GM18505 (cell line): ENCODE results near the gene ZNF536.
"Not testable (repeated sequence)": the region's sequence is repeated elsewhere in the genome, so short reads cannot be mapped to it uniquely, and the experiment has no call there.

Source experiments
- ATAC-seq: cut with Tn5 transposase; IDR thresholded peaks from one replicate; pipeline ENCODE4 v1.9.1; 2021; ENCODE audit not compliant: unreplicated experiment
- POLR2A ChIP-seq: IDR thresholded peaks from 4 replicates; pipeline ENCODE4 v1.6.1; 2011; ENCODE audit warnings: borderline replicate concordance; ENCODE audit not compliant: insufficient read depth, insufficient read length; ENCODE audit errors: extremely low read depth

ZNF536 gene

DNA sequence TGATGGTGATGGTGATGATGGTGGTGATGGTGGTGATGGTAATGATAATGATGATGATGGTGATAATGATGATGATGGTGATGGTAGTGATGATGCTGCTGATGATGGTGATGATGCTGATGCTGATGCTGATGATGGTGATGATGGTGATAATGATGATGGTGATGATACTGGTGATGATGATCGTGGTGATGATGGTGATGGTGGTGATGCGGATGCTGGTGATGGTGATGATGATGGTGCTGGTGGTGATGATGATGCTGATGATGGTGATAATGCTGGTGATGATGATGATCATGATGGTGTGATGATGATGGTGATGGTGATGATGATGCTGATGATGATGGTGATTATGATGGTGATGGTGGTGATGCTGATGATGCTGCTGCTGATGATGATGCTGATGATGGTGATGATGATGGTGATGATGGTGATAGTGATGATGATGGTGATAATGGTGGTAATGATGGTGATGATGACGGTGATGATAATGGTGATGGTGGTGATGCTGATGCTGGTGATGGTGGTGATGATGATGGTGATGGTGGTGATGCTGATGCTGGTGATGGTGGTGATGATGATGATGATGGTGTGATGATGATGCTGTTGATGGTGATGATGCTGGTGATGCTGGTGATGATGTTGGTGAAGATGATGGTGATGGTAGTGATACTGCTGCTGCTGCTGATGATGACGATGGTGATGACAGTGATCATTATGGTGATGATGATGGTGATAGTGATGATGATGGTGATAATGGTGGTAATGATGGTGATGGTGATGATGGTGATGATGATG is 62.8 kb downstream of the ZNF536 start:
- ATAC-seq: no peak

GRCh38 chr19:30437869-30438268 is 65.7 kb downstream of the ZNF536 start:
- ATAC-seq: no peak
- no peak for TF ChIP-seq POLR2A

More for the DNA sequence above, 62.8 kb downstream of the ZNF536 start:
- TF ChIP-seq POLR2A: no peak

DNA sequence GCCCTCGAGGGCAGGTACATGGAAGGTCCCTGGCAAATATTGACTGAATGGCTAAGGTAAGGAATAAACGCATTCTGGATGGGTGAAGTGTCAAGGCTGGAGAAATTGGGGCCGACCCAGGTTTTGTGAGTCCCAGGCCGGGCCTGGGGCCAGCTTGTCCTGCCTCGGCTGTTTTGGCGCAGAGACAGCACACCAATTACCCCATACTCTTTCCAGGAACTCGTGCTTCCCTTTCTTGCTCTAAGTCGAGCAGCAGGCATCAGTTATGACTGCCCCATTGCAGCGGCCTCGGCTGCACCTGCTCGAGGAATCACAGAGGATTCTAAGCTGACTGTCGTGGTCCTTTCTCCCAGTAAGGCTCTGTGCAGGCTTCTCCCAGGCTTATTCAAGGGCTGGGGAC is 67.1 kb downstream of the ZNF536 start:
- ATAC-seq: no peak
- TF ChIP-seq POLR2A: no peak

DNA sequence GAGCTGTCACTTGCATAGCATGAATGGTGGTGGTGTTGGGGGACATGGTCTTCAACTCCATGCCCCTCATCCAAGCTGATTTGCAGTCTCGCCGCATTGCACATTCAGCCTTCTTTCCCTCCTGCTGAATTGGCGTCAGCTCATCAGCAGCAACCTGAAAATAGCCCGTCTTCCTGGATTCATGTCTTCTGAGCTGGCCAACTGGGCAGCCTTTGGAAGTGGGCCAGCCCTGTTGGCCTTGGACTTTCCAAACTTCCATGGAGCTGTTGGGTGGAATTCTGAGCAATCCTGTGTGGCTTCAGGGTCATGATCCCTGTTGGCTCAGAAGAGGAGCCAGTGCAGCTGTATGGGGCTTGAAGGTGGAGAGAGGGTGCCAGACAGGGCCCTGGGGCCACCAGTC is 68.8 kb downstream of the ZNF536 start:
- no peak for TF ChIP-seq POLR2A
- ATAC-seq: no peak

DNA sequence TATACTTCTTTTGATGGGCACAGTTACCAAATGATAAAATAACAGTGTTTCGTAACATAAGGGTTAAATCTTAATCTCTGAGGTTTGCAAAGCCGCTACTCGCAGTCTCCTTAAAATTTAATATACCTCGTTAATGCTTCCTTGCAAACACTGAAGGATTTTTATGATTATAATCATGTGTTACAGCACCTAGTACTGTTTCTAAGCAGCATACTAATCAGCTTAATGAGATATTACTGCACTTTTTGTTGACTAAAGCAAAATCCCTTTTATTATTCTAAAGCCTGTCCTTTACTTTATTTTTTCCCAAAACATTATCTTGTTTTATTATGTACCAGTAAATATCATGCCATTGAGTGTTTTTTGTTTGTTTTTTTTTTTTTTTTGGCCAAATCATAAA is 70.5 kb downstream of the ZNF536 start:
- no peak for ATAC-seq
- no peak for TF ChIP-seq POLR2A

- ATAC-seq: no peak
- no peak for TF ChIP-seq POLR2A
These were observed 71.5 kb downstream of the ZNF536 start for GRCh38 chr19:30443531-30444252.

DNA sequence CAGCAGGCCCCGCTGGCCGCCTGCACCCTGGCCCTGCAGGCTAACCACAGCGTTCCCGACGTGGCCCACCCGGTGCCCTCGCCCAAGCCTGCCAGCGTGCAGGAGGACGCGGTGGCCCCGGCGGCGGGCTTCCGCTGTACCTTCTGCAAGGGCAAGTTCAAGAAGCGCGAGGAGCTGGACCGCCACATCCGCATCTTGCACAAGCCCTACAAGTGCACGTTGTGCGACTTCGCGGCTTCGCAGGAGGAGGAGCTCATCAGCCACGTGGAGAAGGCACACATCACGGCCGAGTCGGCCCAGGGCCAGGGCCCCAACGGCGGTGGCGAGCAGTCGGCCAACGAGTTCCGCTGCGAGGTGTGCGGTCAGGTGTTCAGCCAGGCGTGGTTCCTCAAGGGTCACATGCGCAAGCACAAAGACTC is 72.1 kb downstream of the ZNF536 start:
- TF ChIP-seq POLR2A: no peak
- ATAC-seq: no peak

DNA sequence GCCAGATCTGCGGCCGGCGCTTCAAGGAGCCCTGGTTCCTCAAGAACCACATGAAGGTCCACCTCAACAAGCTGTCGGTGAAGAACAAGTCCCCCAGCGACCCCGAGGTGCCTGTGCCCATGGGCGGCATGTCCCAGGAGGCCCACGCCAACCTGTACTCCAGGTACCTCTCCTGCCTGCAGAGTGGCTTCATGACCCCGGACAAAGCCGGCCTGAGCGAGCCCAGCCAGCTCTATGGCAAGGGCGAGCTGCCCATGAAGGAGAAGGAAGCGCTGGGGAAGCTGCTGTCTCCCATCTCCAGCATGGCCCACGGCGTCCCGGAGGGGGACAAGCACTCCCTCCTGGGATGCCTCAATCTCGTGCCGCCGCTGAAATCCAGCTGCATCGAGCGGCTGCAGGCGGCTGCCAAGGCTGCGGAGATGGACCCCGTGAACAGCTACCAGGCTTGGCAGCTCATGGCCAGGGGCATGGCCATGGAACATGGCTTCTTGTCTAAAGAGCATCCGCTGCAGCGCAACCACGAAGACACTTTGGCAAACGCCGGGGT is 72.6 kb downstream of the ZNF536 start:
- TF ChIP-seq POLR2A: no peak
- ATAC-seq: no peak

GRCh38 chr19:30445385-30445784 is 73.2 kb downstream of the ZNF536 start:
- no peak for ATAC-seq
- TF ChIP-seq POLR2A: no peak

GRCh38 chr19:30446120-30446519 is 73.9 kb downstream of the ZNF536 start:
- not testable (repeated sequence) for ATAC-seq

- no peak for ATAC-seq
- TF ChIP-seq POLR2A: no peak
These were observed 74.8 kb downstream of the ZNF536 start for GRCh38 chr19:30446850-30447552.

GRCh38 chr19:30447553-30447870 is 75.3 kb downstream of the ZNF536 start:
- TF ChIP-seq POLR2A: no peak
- ATAC-seq: no peak

DNA sequence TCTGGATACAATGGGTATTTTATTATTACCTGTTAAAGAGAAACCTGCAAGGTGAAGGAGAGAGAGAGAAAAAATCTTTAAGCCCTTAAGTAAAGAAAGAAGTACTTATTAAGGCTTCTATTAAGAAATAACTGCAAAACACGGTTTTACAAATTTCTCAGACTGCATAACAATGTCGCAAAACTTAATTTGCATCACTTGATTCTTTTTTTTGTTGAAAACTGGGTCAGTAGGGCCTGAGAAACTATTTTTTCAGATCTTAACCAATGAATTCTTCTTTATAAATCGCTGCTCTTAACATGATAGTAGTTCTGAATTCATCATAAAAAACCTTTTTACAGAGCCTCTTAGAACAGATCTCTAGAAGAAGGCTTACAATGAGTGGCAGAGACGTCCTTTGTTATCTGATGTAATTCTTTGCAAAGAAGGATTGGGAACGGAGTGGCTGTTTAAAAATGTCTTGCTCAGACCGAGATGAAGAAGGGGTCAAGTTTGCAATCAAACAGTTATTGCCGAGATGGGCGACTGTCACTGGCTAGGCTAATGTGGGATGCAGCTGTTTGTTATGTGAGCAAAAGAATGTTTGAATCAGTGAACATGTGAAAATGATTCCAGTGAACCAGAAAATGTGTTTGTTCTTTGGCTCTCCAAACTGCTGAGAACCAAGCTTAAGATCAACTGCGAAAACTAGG is 76.3 kb downstream of the ZNF536 start:
- TF ChIP-seq POLR2A: no peak
- ATAC-seq: no peak
